Rectal smooth muscle tissue (tissue), 1 donor: ENCODE results near the gene TNFRSF6B.

ENCODE experiments used
- H3K27ac ChIP-seq: one replicate; pipeline ENCODE4 v1.7.0; 2013; ENCODE audit warnings: low read depth, low read length, inconsistent platforms
- H3K27me3 ChIP-seq: one replicate; pipeline ENCODE4 v1.7.0; 2013; ENCODE audit warnings: low read length; ENCODE audit not compliant: control insufficient read depth, insufficient read depth
- H3K36me3 ChIP-seq: one replicate; pipeline ENCODE4 v1.7.0; 2013; ENCODE audit warnings: low read length; ENCODE audit not compliant: control insufficient read depth, insufficient read depth
- H3K4me1 ChIP-seq: one replicate; pipeline ENCODE4 v1.7.0; 2013; ENCODE audit warnings: low read length; ENCODE audit not compliant: control insufficient read depth, insufficient read depth
- H3K4me3 ChIP-seq: one replicate; pipeline ENCODE4 v1.7.0; 2013; ENCODE audit warnings: low read length
- H3K9ac ChIP-seq: one replicate; pipeline ENCODE4 v1.7.0; 2013; ENCODE audit warnings: low read length

The TNFRSF6B gene

GRCh38 chr20:63690898-63691710 is 5.3 kb upstream of the TNFRSF6B start:
- Histone ChIP-seq H3K36me3 (no peaks in the 10 kb centered on the region), H3K4me1 (peaks cover 15% of the 10 kb centered on the region), H3K27ac (peak overlapping the region; percentile 6), H3K4me3 (no peak overlapping the region), H3K9ac (no peak overlapping the region), H3K27me3 (no peaks in the 10 kb centered on the region)

GRCh38 chr20:63691711-63692435 is 4.6 kb upstream of the TNFRSF6B start:
- no peaks in the 10 kb centered on the region for H3K27me3 ChIP-seq
- no peaks in the 10 kb centered on the region for H3K36me3 ChIP-seq
- H3K4me1 ChIP-seq, result peaks cover 8% of the 10 kb centered on the region
- no peak overlapping the region for H3K4me3 ChIP-seq
- H3K9ac ChIP-seq, result no peak overlapping the region
- H3K27ac ChIP-seq, result peak overlapping the region; percentile 24

- H3K4me1 ChIP-seq, result peaks cover 5% of the 10 kb centered on the region
- H3K4me3 ChIP-seq, result no peak overlapping the region
- no peak overlapping the region for H3K9ac ChIP-seq
- peak overlapping the region; percentile 24 for H3K27ac ChIP-seq
- H3K27me3 ChIP-seq, result no peaks in the 10 kb centered on the region
- H3K36me3 ChIP-seq, result no peaks in the 10 kb centered on the region
Measured at GRCh38 chr20:63692436-63693082, 3.9 kb upstream of the TNFRSF6B start.

- no peak overlapping the region for H3K4me3 ChIP-seq
- H3K27ac ChIP-seq, result no peak overlapping the region
- H3K4me1 ChIP-seq, result peaks cover 4% of the 10 kb centered on the region
- H3K36me3 ChIP-seq, result no peaks in the 10 kb centered on the region
- no peaks in the 10 kb centered on the region for H3K27me3 ChIP-seq
- no peak overlapping the region for H3K9ac ChIP-seq
Measured at GRCh38 chr20:63693083-63693732, 3.2 kb upstream of the TNFRSF6B start.

- H3K27me3 ChIP-seq, result no peaks in the 10 kb centered on the region
- no peaks in the 10 kb centered on the region for H3K36me3 ChIP-seq
- peaks cover 4% of the 10 kb centered on the region for H3K4me1 ChIP-seq
- H3K9ac ChIP-seq, result no peak overlapping the region
- H3K27ac ChIP-seq, result no peak overlapping the region
- no peak overlapping the region for H3K4me3 ChIP-seq
Measured at GRCh38 chr20:63693733-63694583, 2.5 kb upstream of the TNFRSF6B start.

GRCh38 chr20:63694584-63695423 is 1.6 kb upstream of the TNFRSF6B start:
- Histone ChIP-seq H3K4me3 (no peak overlapping the region), H3K4me1 (peaks cover 4% of the 10 kb centered on the region), H3K27me3 (no peaks in the 10 kb centered on the region), H3K36me3 (no peaks in the 10 kb centered on the region), H3K9ac (no peak overlapping the region), H3K27ac (no peak overlapping the region)

GRCh38 chr20:63695424-63696305 is 787 bp upstream of the TNFRSF6B start:
- Histone ChIP-seq H3K27ac (no peak overlapping the region), H3K27me3 (no peaks in the 10 kb centered on the region), H3K36me3 (no peaks in the 10 kb centered on the region), H3K9ac (no peak overlapping the region), H3K4me3 (no peak overlapping the region), H3K4me1 (peaks cover 4% of the 10 kb centered on the region)

- peak overlapping the region; percentile 34 for H3K4me3 ChIP-seq
- H3K27ac ChIP-seq, result no peak overlapping the region
- H3K36me3 ChIP-seq, result no peaks in the 10 kb centered on the region
- no peaks in the 10 kb centered on the region for H3K27me3 ChIP-seq
- H3K4me1 ChIP-seq, result peaks cover 4% of the 10 kb centered on the region
- no peak overlapping the region for H3K9ac ChIP-seq
Measured at GRCh38 chr20:63696306-63696627, 185 bp upstream of the TNFRSF6B start.

- Histone ChIP-seq H3K27me3 (no peaks in the 10 kb centered on the region), H3K4me3 (no peak overlapping the region), H3K9ac (no peak overlapping the region), H3K27ac (no peak overlapping the region), H3K36me3 (no peaks in the 10 kb centered on the region), H3K4me1 (peaks cover 4% of the 10 kb centered on the region)
Measured at GRCh38 chr20:63697357-63697867, 960 bp downstream of the TNFRSF6B start.

GRCh38 chr20:63697868-63698545 is 1.6 kb downstream of the TNFRSF6B start:
- Histone ChIP-seq H3K27ac (no peak overlapping the region), H3K4me3 (no peak overlapping the region), H3K4me1 (peaks cover 4% of the 10 kb centered on the region), H3K36me3 (no peaks in the 10 kb centered on the region), H3K9ac (no peak overlapping the region), H3K27me3 (no peaks in the 10 kb centered on the region)
